CD4-positive, alpha-beta memory T cell (primary cell): ENCODE results near the gene CTBP2. TPM values are rescaled to one million over a fixed set of nuclear protein-coding genes. Genes with fewer than 3 reads are reported as not detected.

Experiments used
- CTCF ChIA-PET: fragments of 350-600 bp; sonication (Branson Sonifier 250); formaldehyde crosslinking; loops from one replicate; lab custom pipeline; 2021; ENCODE audit warnings: inconsistent platforms; ENCODE audit not compliant: partially characterized antibody; lab: Charles Lee
- POLR2A ChIA-PET: fragments of 350-600 bp; sonication (Branson Sonifier 250); formaldehyde crosslinking; loops from one replicate; lab custom pipeline; 2021; ENCODE audit not compliant: partially characterized antibody; lab: Charles Lee
- DNase-seq, 5 donors: peaks; one replicate each; pipeline versions ENCODE4 v3.0.0 to v3.0.0-alpha.2; 2020 to 2022; ENCODE audit warnings: mixed read lengths in 1 of 5
- H3K27ac ChIP-seq: one replicate; pipeline ENCODE4 v1.7.0; 2013; ENCODE audit warnings: low read depth, low read length
- H3K27me3 ChIP-seq: 2 replicates; pipeline ENCODE4 v1.7.0; 2013; ENCODE audit warnings: mild to moderate bottlenecking, low read length, moderate library complexity; ENCODE audit not compliant: insufficient read depth
- H3K36me3 ChIP-seq: 2 replicates; pipeline ENCODE4 v1.7.0; 2013; ENCODE audit warnings: mild to moderate bottlenecking, low read length, moderate library complexity; ENCODE audit not compliant: insufficient read depth
- H3K4me1 ChIP-seq: 2 replicates; pipeline ENCODE4 v1.7.0; 2013; ENCODE audit warnings: mild to moderate bottlenecking, low read length, moderate library complexity; ENCODE audit not compliant: insufficient read depth
- H3K4me3 ChIP-seq, 2 donors: one replicate each; pipeline ENCODE4 v1.7.0; 2013; ENCODE audit warnings: low read length in 2 of 2, mild to moderate bottlenecking in 1 of 2
- H3K9me3 ChIP-seq, 2 donors: one replicate each; pipeline ENCODE4 v1.7.0; 2013; ENCODE audit warnings: low read length in 2 of 2, control low read depth in 1 of 2; ENCODE audit not compliant: control insufficient read depth in 1 of 2
- H3K27ac Mint-ChIP-seq, 7 donors: one replicate each; pipeline ENCODE4 v1.8.0; 2020 to 2021; ENCODE audit warnings: mixed read lengths in 7 of 7, mild to moderate bottlenecking in 6 of 7, inconsistent platforms in 3 of 7, moderate library complexity in 3 of 7
- H3K27me3 Mint-ChIP-seq, 2 donors: one replicate each; pipeline ENCODE4 v1.8.0; 2020 to 2021; ENCODE audit warnings: mixed read lengths in 2 of 2
- H3K36me3 Mint-ChIP-seq, 2 donors: one replicate each; pipeline ENCODE4 v1.8.0; 2020 to 2021; ENCODE audit warnings: mixed read lengths in 2 of 2, inconsistent platforms in 1 of 2, mild to moderate bottlenecking in 1 of 2
- H3K4me1 Mint-ChIP-seq, 4 donors: one replicate each; pipeline ENCODE4 v1.8.0; 2020 to 2021; ENCODE audit warnings: mixed read lengths in 4 of 4, mild to moderate bottlenecking in 1 of 4
- H3K4me3 Mint-ChIP-seq, 8 donors: one replicate each; pipeline ENCODE4 v1.8.0; 2020 to 2021; ENCODE audit warnings: mixed read lengths in 8 of 8, mild to moderate bottlenecking in 7 of 8, moderate library complexity in 6 of 8, inconsistent platforms in 3 of 8
- H3K9me3 Mint-ChIP-seq, 8 donors: one replicate each; pipeline ENCODE4 v1.8.0; 2020 to 2021; ENCODE audit warnings: mixed read lengths in 8 of 8, mild to moderate bottlenecking in 5 of 8, inconsistent platforms in 3 of 8, moderate library complexity in 1 of 8
- intact Hi-C: fragments of 100-400 bp; cut with micrococcal nuclease; formaldehyde crosslinking; loops from one replicate; pipeline ENCODE4 v1.15.1; 2023
- polyA plus RNA-seq, 2 donors: library from polyadenylated mRNA; unstranded; fragments of 300-500 nt; fragmentation: Illumina TruSeq; gene quantifications; one replicate each; pipeline ENCODE4 v1.2.3, GENCODE V29; 2021
- total RNA-seq, 2 experiments: library from RNA; stranded (reverse); gene quantifications; one replicate each; pipeline ENCODE4 v1.2.3, GENCODE V29; 2021

Gene CTBP2
- total and polyA plus RNA-seq, 4 experiments from 2014 or later = 0.16 to 0.97 (median 0.61) TPM; not detected in 1

GRCh38 chr10:125001313-125002046, 158.9 kb downstream of the CTBP2 start:
- no peak overlapping the region for H3K4me3 ChIP-seq
- no peaks in the 10 kb centered on the region for H3K4me1 ChIP-seq
- H3K36me3 ChIP-seq = no peaks in the 10 kb centered on the region
- no peaks in the 10 kb centered on the region for H3K27me3 ChIP-seq
- Mint-ChIP-seq H3K4me1 (no peaks in the 10 kb centered on the region), H3K9me3 (no peaks in the 10 kb centered on the region), H3K36me3 (no peaks in the 10 kb centered on the region), H3K27me3 (no peaks in the 10 kb centered on the region), H3K4me3 (no peak overlapping the region), H3K27ac (no peak overlapping the region)
- intact Hi-C loops = no loop called here
- ChIA-PET POLR2A (no interaction called here), CTCF (interaction anchor here (0.6 kb wide), 1 partner anchor 866 kb away, joined by 3 read pairs; no protein-coding TSS in a partner anchor)
- no peaks in the 10 kb centered on the region for H3K9me3 ChIP-seq
- H3K27ac ChIP-seq = no peak overlapping the region
- DNase-seq = no peak

GRCh38 chr10:125000366-125001312, 159.7 kb downstream of the CTBP2 start:
- Mint-ChIP-seq H3K27ac (no peak overlapping the region), H3K4me3 (no peak overlapping the region), H3K9me3 (no peaks in the 10 kb centered on the region), H3K36me3 (no peaks in the 10 kb centered on the region), H3K4me1 (no peaks in the 10 kb centered on the region), H3K27me3 (no peaks in the 10 kb centered on the region)
- H3K4me3 ChIP-seq = no peak overlapping the region
- no peaks in the 10 kb centered on the region for H3K9me3 ChIP-seq
- POLR2A ChIA-PET = no interaction called here
- no peak overlapping the region for H3K27ac ChIP-seq
- no peaks in the 10 kb centered on the region for H3K27me3 ChIP-seq
- intact Hi-C loops = no loop called here
- no peaks in the 10 kb centered on the region for H3K4me1 ChIP-seq
- no peak for DNase-seq
- no peaks in the 10 kb centered on the region for H3K36me3 ChIP-seq
- CTCF ChIA-PET = interaction anchor here (0.6 kb wide), 1 partner anchor 867 kb away, joined by 3 read pairs; no protein-coding TSS in a partner anchor

- H3K27ac ChIP-seq = no peak overlapping the region
- intact Hi-C loops = no loop called here
- no peaks in the 10 kb centered on the region for H3K27me3 ChIP-seq
- Mint-ChIP-seq H3K9me3 (no peaks in the 10 kb centered on the region), H3K4me3 (no peak overlapping the region), H3K36me3 (no peaks in the 10 kb centered on the region), H3K4me1 (no peaks in the 10 kb centered on the region), H3K27ac (no peak overlapping the region), H3K27me3 (no peaks in the 10 kb centered on the region)
- POLR2A ChIA-PET = no interaction called here
- H3K36me3 ChIP-seq = no peaks in the 10 kb centered on the region
- no peak for DNase-seq
- H3K9me3 ChIP-seq = no peaks in the 10 kb centered on the region
- CTCF ChIA-PET = interaction anchor here (1.5 kb wide), 1 partner anchor 10 kb away, joined by 5 read pairs; no protein-coding TSS in a partner anchor
- no peaks in the 10 kb centered on the region for H3K4me1 ChIP-seq
- no peak overlapping the region for H3K4me3 ChIP-seq
Observed at GRCh38 chr10:124999433-125000365, 160.7 kb downstream of the CTBP2 start.

DNA sequence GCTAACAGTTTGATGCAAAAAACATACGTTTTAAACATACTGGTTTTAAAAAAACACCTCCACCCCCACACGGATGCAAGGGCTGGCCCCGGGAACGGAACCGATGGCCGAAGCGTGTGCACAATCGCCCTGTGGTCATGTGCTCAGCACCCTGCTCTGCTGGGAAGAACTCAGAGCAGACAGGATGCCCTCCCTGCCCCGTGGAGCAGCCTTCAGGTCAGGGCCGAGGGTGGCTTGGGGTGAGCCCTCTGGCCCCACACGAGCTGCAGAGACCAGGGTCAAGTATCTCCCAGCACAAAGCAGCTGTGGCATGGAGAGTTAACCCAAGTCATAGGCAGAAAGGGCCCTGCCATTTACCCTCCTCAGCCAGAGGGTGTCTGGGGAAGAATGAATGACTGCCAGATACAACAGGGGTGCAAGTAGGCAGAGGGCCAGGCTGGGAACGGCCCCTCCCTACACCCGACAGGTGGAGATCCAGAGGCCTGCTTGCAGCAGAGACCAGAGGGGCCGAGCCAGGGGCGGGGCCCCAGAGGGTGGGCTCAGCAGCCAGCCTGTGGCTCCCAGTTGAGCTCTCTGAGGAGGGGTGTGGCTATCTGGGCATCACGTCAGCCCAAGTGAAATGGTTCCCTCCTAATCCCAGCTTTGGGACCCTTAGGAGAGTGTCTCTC, 161.6 kb downstream of the CTBP2 start:
- Mint-ChIP-seq H3K4me3 (no peak overlapping the region), H3K4me1 (peaks cover 0 to 2% (median 0%) of the 10 kb centered on the region in 4 donors), H3K9me3 (no peaks in the 10 kb centered on the region), H3K36me3 (no peaks in the 10 kb centered on the region), H3K27ac (no peak overlapping the region), H3K27me3 (no peaks in the 10 kb centered on the region)
- H3K4me3 ChIP-seq = no peak overlapping the region
- no peaks in the 10 kb centered on the region for H3K9me3 ChIP-seq
- no peaks in the 10 kb centered on the region for H3K36me3 ChIP-seq
- intact Hi-C loops = no loop called here
- no peaks in the 10 kb centered on the region for H3K27me3 ChIP-seq
- no peaks in the 10 kb centered on the region for H3K4me1 ChIP-seq
- DNase-seq = no peak
- ChIA-PET CTCF (interaction anchor here (1.5 kb wide), 1 partner anchor 9 kb away, joined by 5 read pairs; no protein-coding TSS in a partner anchor), POLR2A (no interaction called here)
- H3K27ac ChIP-seq = no peak overlapping the region

GRCh38 chr10:124997771-124998623, 162.4 kb downstream of the CTBP2 start:
- Mint-ChIP-seq H3K36me3 (no peaks in the 10 kb centered on the region), H3K27me3 (no peaks in the 10 kb centered on the region), H3K4me1 (peaks cover 0 to 2% (median 0%) of the 10 kb centered on the region in 4 donors), H3K27ac (peak overlapping the region in 1 of 7 donors; percentile 12), H3K9me3 (no peaks in the 10 kb centered on the region), H3K4me3 (no peak overlapping the region)
- H3K9me3 ChIP-seq = no peaks in the 10 kb centered on the region
- no peaks in the 10 kb centered on the region for H3K36me3 ChIP-seq
- H3K4me3 ChIP-seq = no peak overlapping the region
- no peaks in the 10 kb centered on the region for H3K27me3 ChIP-seq
- ChIA-PET POLR2A (no interaction called here), CTCF (interaction anchor here (1.5 kb wide), 1 partner anchor 8 kb away, joined by 5 read pairs; no protein-coding TSS in a partner anchor)
- intact Hi-C loops = no loop called here
- H3K27ac ChIP-seq = no peak overlapping the region
- DNase-seq = no peak
- H3K4me1 ChIP-seq = no peaks in the 10 kb centered on the region

DNA sequence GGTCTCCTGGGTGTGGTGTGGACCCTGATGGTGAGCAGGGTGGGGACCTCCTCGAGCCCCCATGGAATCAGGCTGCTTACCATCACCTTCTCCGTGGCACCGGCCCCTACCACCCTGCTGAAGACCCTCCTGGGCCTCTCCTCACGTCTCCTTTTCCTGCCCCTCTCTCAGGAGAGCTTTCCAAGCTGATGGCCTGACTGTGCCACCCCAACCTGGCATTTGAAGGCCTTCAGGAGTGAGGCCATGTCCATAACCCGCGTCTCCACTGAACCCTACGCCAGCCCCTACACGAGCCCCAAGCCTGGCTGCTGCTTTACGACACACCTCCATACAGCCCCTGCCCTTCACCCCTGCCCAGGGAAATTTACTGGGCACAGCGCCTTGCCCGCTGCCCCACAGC, 163.1 kb downstream of the CTBP2 start:
- H3K36me3 Mint-ChIP-seq = no peaks in the 10 kb centered on the region
- CTCF ChIA-PET = no interaction called here

More for the DNA sequence above, 163.1 kb downstream of the CTBP2 start:
- Histone ChIP-seq H3K27me3 (no peaks in the 10 kb centered on the region), H3K4me3 (no peak overlapping the region), H3K9me3 (no peaks in the 10 kb centered on the region), H3K4me1 (no peaks in the 10 kb centered on the region), H3K36me3 (no peaks in the 10 kb centered on the region), H3K27ac (no peak overlapping the region)
- POLR2A ChIA-PET = no interaction called here
- no peaks in the 10 kb centered on the region for H3K27me3 Mint-ChIP-seq
- H3K4me3 Mint-ChIP-seq = no peak overlapping the region
- no peak for DNase-seq
- H3K9me3 Mint-ChIP-seq = no peaks in the 10 kb centered on the region
- intact Hi-C loops = no loop called here
- no peak overlapping the region for H3K27ac Mint-ChIP-seq
- H3K4me1 Mint-ChIP-seq = peaks cover 0 to 2% (median 0%) of the 10 kb centered on the region in 4 donors
